Measurements from ENCODE around the gene TRPV5. TPM values are rescaled to one million over a fixed set of nuclear protein-coding genes. Genes with fewer than 3 reads are reported as not detected.

Gene TRPV5
- polyA plus RNA-seq, 5 donors = 0.09 to 0.24 (median 0.18) TPM

Other genes with a start within 250 kb of the TRPV5 start
- not detected for gene PRSS1, start 184.3 kb downstream of the TRPV5 start, polyA plus RNA-seq (ENCODE audit: insufficient read depth in 1 of 5, insufficient read length in 5 of 5, low replicate concordance in 1 of 5)
- not detected for gene PRSS2, start 162.8 kb downstream of the TRPV5 start, polyA plus RNA-seq (ENCODE audit: insufficient read depth in 1 of 5, insufficient read length in 5 of 5, low replicate concordance in 1 of 5)
- 10 to 100 TPM; 18.9 to 28.3 (median 26.8) TPM for gene EPHB6, start 78.7 kb downstream of the TRPV5 start, polyA plus RNA-seq (ENCODE audit: insufficient read depth in 1 of 5, insufficient read length in 5 of 5, low replicate concordance in 1 of 5)
- 10 to 100 TPM in 1 of 5 donors, 1 to 10 TPM in 4; 5.3 to 10.1 (median 8.1) TPM for gene TRPV6, start 48.0 kb downstream of the TRPV5 start, polyA plus RNA-seq (ENCODE audit: insufficient read depth in 1 of 5, insufficient read length in 5 of 5, low replicate concordance in 1 of 5)
- under 1 TPM; 0.25 to 0.63 (median 0.35) TPM for gene LLCFC1, start 5.7 kb upstream of the TRPV5 start, polyA plus RNA-seq (ENCODE audit: insufficient read depth in 1 of 5, insufficient read length in 5 of 5, low replicate concordance in 1 of 5)
- 1 to 10 TPM; 1.1 to 4.3 (median 2.5) TPM for gene KEL, start 28.6 kb upstream of the TRPV5 start, polyA plus RNA-seq (ENCODE audit: insufficient read depth in 1 of 5, insufficient read length in 5 of 5, low replicate concordance in 1 of 5)
- gene OR9A2, start 93.4 kb upstream of the TRPV5 start, polyA plus RNA-seq (ENCODE audit: insufficient read depth in 1 of 5, insufficient read length in 5 of 5, low replicate concordance in 1 of 5) = not detected
- not detected for gene OR6V1, start 118.6 kb upstream of the TRPV5 start, polyA plus RNA-seq (ENCODE audit: insufficient read depth in 1 of 5, insufficient read length in 5 of 5, low replicate concordance in 1 of 5)
- gene PIP, start 198.3 kb upstream of the TRPV5 start, polyA plus RNA-seq (ENCODE audit: insufficient read depth in 1 of 5, insufficient read length in 5 of 5, low replicate concordance in 1 of 5) = not detected
- not detected for gene TAS2R39, start 249.7 kb upstream of the TRPV5 start, polyA plus RNA-seq (ENCODE audit: insufficient read depth in 1 of 5, insufficient read length in 5 of 5, low replicate concordance in 1 of 5)